GM10847 (cell line): ENCODE measurements around the gene IZUMO4.
A peak's percentile ranks its signal among the peaks of the same experiment; 100 is the strongest.

ENCODE experiments used
- POLR2A ChIP-seq: IDR thresholded peaks from 2 replicates; pipeline ENCODE4 v1.6.1; 2011; ENCODE audit not compliant: insufficient read length; ENCODE audit errors: extremely low read depth

IZUMO4 gene

DNA sequence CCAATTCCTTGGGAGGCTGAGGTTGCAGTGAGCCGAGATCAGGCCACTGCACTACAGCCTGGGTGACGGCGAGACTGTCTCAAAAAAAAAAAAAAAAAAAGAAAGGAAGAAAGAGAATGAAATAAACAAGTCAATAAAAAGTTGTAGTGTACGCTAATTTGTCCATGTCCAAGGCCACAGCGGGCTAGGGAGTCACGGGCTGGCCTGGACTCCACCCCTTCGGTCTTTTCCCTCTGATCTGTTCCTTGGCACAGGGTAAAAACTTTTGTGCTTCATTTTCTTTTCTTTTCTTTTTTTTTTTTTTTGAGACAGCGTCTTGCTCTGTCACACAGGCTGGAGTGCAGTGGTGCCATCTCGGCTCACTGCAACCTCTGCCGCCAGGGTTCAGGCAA lies 26.3 kb upstream of the IZUMO4 start:
- TF ChIP-seq POLR2A: no peak

DNA sequence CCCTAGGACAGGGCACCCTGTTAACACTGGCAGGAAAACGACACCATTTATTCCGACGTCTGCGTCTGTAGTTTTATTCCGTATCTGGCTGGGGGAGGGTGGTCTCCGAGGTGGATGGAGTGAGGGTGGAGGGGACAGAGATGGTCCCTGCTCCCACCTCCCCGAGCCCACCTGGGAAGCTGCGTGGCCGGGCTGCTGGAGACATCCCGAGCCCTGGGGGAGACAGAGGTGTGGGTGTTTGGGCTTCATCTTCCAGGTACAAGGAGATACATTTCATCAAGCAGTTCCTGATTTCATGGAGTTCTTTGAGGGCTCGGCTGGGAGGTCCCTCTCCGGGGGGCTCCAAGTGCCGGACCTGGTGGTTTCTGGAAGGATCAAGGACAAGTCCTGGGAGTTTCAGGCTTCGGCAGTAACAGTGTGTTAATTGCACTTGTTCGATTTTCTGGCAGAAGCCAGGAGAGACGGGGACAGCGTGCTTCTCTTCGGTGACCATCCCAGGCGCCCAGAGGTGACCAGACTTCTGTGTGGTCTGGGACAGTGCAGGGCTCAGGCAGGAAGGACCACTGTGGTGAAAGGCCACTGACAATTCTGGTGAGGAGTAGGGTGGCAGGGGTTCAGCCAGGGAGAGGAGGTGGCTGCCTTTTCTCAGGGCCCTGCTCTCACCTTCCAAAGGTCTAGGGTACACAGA lies 25.6 kb upstream of the IZUMO4 start:
- no peak for TF ChIP-seq POLR2A

DNA sequence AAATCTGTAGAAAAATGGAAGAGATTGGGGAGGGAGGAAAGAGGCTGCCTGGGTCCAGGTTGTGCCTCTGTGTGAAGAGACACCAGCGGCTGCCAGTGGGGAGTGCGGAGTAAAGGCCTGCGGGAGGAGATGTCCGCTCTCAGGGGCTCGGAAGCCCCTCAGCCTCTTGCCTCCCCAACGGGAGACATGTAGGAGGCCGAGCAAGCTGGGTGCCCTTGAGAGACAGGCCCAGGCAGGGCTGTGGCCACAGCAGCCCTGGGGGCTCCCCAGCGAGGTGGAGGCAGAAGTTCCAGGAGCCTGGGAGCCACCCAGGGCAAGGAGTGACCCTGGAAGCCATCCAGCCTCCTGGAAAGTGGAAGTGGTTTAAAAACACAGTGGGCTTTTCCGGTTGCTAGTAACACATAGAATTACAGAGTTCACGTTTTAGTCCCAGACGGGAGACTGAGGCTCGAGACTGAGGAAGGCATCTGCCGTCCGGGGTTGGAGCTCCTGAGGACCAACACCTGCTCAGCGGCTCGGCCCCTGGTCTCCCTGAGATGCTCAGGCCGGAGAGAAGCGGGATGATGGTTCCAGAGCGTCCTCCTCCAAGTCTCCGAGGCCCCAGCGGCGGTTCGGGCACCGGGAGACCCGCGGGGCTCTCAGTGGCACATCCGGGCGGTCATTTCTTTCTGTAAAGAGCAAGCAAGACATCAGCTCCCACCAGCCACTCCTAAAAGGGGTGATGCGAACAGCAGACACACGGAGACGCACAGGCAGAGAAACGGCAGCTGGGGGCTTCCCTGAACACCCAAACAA lies 23.8 kb upstream of the IZUMO4 start:
- TF ChIP-seq POLR2A: no peak

DNA sequence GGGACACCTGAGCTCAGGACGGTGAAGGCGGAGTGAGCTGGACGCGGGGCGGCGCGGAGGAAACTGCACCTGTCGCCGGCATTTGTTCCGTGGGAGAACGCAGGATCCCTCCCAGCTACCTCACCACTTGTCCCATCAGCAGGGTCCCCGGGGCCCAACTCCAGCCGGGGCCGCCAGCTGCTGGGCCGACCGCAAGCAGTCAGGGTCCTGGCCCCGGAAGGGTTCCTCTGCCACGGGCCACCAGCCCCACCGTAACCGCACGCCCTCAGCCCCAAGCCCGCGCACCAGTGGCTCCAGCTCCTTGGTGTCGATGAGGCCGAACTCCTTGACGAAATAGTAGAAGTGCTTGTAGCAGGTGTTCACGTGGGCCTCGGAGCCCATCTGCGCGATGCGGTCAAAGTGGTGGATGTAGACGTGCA lies 20.2 kb upstream of the IZUMO4 start:
- TF ChIP-seq POLR2A: no peak

DNA sequence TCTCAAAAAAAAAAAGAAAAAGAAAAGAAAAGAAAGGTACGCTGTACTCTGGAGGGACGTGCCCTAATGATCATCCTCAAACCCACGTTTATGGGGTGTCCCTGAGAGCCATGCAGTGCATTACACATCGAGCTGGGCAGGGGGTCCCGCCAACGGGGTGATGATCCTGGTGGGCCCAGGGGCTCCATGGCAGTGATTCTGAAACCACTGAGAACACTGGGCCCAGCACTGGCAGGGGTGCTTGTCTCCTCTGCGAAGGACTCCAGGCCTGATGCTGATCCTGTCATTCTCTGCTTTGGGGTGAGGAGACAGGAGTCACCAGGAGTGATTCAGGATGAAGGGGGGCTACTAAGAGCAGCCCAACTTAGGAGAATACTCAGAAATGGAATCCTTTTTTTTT lies 19.3 kb upstream of the IZUMO4 start:
- TF ChIP-seq POLR2A: no peak

DNA sequence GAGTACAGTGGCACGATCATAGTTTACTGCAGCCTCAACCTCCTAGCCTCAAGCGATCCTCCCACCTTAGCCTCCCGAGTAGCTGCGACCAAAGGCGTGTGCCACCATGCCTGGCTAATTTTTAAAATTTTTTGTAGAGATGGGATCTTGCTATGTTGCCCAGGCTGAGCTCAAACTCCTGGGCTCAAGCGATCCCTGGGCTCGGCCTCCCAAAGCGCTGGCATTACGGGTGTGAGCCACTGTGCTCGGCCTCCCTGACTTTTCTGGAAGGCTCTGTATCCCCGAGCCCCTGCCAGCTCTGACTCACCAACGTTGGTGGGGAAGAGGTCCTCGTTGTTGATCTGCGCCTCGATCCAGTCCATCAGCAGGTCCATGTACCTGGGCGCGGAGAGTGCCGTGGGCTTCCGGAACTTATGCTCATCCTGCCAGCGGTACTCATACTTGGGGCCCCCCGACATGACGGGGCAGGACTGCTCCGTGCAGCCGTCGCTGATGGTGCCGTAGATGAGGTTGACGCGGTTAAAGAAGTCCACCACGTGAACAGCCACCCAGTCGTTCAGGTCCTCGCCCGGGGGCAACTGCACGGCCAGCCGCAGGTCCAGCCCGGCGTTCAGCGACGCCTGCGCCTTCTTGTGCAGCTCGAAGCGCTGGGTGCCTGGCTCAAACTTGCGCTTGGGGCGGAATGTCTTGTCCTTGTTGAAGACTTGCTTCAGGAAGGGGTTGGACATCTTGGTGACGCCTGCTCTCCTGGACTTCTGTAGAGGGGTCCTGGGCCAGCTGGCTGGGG lies 18.7 kb upstream of the IZUMO4 start:
- TF ChIP-seq POLR2A: no peak

DNA sequence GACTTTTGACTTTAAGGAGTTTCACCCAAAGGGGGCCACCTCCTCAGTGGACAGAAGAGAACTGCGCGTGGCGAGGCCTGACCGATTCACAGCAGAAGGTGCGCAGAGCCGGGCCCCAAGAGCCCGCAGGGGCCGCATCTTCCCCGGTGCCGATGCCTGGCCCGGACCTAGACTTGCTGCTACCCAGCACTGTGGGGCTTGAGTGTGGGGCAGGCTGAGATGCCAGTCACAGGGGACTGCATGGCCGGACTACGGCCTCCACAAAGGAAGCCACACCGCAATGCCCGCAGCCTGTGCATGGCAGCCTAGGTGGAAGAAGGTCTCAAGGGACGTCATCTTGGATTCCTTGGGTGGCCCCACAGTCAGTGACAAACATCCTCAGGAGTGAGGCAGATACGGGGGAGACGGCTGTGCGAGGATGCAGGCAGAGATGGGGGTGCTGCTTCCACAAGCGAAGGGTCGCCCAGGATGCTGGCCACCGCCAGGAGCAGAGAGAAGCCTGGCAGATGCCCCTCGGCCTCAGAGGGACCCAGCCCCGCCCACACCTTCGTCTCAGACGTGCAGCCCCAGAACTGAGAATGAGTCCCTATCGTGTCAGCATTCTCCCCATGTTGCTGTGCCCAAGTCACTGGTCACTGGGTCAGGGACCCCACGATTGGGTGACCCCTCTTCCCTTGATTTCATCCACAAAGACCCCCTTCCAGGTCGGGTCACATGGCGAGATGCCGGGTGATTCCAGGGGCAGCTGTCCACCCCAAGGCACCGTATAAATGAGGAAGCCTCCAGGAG lies 17.4 kb upstream of the IZUMO4 start:
- TF ChIP-seq POLR2A: no peak

DNA sequence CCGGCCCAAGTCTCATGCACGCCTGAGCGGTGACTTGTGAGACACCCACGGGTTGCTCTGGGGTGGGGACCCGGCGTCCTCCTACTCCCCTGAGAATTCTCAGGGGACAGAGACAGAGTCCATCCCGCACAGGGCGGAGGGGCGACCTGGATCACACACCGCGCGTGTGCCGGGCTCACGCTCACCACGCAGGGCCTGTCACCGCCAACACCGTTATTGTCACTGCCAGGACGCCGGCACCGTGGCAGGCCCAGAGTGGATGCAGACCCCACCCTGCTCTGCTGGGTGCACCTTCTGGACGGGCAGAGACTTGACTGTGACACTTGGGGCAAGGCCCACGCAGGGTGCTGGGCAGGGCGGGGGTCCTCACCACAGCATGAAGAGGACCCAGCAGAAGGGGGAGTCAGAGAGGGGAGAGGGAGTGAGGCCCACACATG lies 16.8 kb upstream of the IZUMO4 start:
- TF ChIP-seq POLR2A: no peak

DNA sequence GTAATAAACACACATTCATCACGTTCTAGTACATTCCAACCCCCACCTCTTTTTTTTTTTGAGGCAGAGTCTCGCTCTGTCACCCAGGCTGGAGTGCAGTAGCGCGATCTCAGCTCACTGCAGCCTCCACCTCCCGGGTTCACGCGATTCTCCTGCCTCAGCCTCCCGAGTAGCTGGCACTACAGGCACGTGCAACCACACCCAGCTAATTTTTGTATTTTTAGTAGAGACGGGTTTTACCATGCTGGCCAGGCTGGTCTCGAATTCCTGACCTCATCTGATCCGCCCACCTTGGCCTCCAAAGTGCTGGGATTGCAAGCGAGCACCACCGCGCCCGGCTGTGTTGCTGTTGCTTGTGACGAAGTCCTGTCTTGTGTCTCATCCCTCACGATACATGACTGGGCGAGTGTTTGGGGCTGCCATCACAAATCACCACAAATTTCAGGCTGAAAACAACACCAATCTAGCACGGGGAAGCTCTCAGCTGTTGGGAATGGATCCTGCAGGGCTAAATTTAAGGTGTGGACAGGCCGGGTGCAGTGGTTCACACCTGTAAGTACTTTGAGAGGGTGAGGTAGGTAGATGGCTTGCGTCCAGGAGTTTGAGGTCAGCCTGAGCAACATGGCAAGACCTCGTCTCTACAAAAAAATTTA lies 16.3 kb upstream of the IZUMO4 start:
- no peak for TF ChIP-seq POLR2A

DNA sequence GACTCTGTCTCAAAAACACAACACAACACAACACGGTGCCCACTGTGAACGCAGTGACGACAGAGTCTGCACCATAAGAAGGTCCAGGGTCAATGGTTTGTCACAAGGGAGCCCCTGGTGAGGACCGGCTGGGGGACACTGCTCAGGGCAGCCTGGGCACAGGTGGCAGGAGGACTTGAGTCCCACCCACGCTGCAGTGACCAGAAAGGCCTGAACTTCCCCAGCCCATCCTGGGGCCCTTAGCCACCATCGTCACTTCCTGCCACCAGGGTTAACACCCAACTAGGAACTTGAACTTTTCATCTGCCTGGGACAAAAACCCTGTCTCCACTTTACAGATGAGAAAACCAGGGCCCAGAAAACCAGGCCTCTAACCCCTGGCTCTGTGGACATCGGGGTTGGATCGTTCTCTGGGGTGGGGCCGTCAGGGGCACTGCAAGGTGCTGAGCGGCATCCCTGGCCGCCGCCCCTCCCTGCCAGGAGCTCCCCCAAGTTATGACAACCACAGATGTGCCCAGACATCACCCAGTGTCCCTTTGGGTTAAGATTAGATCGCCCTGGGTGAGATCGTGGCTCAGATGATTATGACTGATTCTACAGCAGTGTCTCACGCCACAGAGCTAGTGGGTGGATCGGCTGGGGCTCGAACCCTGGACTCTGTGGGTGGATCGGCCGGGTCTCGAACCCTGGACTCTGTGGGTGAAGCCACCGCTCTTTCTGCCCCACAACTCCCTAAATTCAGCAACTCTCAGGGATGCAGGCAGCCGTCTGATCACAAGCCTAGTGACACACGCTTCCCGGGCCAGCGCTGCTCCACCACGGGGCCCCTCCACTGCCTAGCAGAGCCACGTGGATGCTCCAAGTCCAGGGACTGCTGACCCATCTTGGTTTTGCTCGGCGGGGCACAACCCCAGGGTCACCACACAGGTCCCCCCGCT lies 14.6 kb upstream of the IZUMO4 start:
- no peak for TF ChIP-seq POLR2A

DNA sequence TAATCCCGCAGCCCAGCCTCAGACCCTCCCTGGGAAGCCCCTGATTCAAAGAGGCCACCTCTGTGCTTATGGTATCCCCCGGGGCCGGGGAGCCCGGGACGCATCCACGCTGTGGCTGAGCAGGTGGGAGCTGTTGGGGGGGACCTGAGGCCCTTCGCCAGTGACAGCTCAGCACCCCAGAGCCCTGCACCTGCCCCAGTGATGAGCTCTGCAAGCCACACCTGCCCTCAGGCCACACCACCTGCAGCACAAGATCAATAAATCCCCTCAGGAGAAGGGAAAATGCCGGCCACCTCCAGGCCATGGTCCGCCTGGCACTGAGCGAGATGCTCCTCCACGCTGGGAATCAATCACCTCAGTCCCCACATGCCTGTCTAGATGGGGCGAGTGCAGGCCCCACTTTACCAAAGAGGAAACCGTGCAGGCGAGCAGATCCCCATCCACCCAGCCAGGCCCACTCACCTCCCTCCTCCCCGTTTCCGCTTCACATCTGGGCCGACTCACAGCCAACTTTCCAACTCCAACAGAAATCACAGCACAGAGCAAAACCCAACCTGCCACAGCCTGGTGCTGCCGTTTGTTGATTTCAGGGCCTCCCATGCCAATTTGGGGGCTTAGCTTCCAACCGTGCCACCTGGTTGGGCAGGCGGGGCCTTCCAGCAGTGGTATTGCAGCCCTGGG lies 13.4 kb upstream of the IZUMO4 start:
- TF ChIP-seq POLR2A: peak; percentile 36

DNA sequence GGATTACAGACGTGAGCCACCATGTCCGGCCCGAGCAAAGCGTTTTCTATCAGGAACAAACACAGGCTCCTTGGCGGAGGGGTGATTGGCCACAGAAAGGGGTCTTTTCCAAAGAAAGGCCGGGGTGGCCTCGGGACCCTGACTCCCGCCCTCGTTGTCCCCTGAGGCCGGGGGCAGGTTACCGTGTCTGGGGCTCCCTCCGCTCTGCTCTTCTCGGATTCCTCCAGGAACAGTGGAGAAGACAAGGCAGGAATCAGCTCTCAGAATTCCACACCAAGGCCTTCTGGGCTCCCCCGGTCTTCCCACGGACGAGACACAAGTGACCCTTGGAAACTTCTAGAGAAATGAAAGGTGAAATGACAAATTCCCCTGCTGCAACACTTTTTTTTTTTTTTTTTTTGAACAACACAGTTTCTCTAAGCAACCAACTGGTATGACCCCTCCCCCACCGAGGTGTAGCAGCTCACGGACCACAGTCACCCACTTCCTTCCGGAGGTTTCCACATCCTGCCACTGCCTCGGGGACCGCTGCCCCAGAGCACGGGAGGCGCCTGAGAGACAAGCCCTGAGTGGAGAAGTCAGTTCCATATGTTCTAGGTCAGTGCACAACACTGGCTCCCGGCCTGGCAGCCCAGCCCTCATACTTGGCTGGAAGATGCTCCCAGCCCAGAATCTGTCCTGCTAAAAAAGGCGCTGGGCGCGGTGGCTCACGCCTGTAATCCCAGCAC lies 11.6 kb upstream of the IZUMO4 start:
- peak; percentile 87 for TF ChIP-seq POLR2A
